ENCODE data around the gene GLDN. TPM values are rescaled to one million over a fixed set of nuclear protein-coding genes. Genes with fewer than 3 reads are reported as not detected.

The GLDN gene
- total and polyA plus RNA-seq, 2 of the 8 experiments (the other 6 are each of a cell fraction or from before 2014, with no cell fraction given): 0.24 to 0.50 TPM

- TF ChIP-seq CHD7 (IDR thresholded peaks at IDR 0.05; ENCODE audit: insufficient replicate concordance, low read length) (no peak), MAFK (IDR thresholded peaks at IDR 0.05; ENCODE audit: low read depth, low read length) (no peak), CREB1 (IDR thresholded peaks at IDR 0.05) (no peak), SRF (IDR thresholded peaks at IDR 0.05; ENCODE audit: low read depth, low read length) (no peak), MAX (IDR thresholded peaks at IDR 0.05) (no peak), SIN3A (conservative IDR thresholded peaks at IDR 0.05 in 1 of 2, IDR thresholded peaks at IDR 0.05 in 1 of 2; ENCODE audit: low read depth in 1 of 2, low read length in 2 of 2) (no peak), TCF12 (IDR thresholded peaks at IDR 0.05; ENCODE audit: low read depth, low read length) (no peak), ASH2L (IDR thresholded peaks at IDR 0.05; ENCODE audit: low read length) (no peak), JUN (IDR thresholded peaks at IDR 0.05; ENCODE audit: low read depth, low read length) (no peak), CBX8 (IDR thresholded peaks at IDR 0.05; ENCODE audit: borderline replicate concordance, low read depth, low read length) (no peak)
These were observed 16.3 kb upstream of the GLDN start (continued) for GRCh38 chr15:51325167-51325566.
